Measurements from ENCODE around the gene BIRC7.

The BIRC7 gene

GRCh38 chr20:63235399-63235983 is at the start of gene BIRC7:
TSS of gene BIRC7 (plus strand) at chr20:63235905. CDS start at chr20:63236097, 192 bp downstream.
- no peak for DNase-seq (ENCODE audit: low spot score)

- DNase-seq (ENCODE audit: low spot score) = no peak
Measured at GRCh38 chr20:63186084-63186483, 49.6 kb upstream of the BIRC7 start.

- DNase-seq (ENCODE audit: low spot score) = no peak
Measured at GRCh38 chr20:63186528-63187316, 49.0 kb upstream of the BIRC7 start.

- no peak for DNase-seq (ENCODE audit: low spot score)
Measured at GRCh38 chr20:63187338-63188158, 48.2 kb upstream of the BIRC7 start.

- DNase-seq (ENCODE audit: low spot score) = no peak
Measured at GRCh38 chr20:63188159-63188442, 47.6 kb upstream of the BIRC7 start.

GRCh38 chr20:63188641-63189321 is 46.9 kb upstream of the BIRC7 start:
- no peak for DNase-seq (ENCODE audit: low spot score)

- no peak for DNase-seq (ENCODE audit: low spot score)
Measured at GRCh38 chr20:63189322-63189642, 46.4 kb upstream of the BIRC7 start.

GRCh38 chr20:63189846-63190559 is 45.7 kb upstream of the BIRC7 start:
- DNase-seq (ENCODE audit: low spot score) = no peak

- DNase-seq (ENCODE audit: low spot score) = no peak
Measured at GRCh38 chr20:63190828-63191227, 44.9 kb upstream of the BIRC7 start.

GRCh38 chr20:63191400-63191799 is 44.3 kb upstream of the BIRC7 start:
- DNase-seq (ENCODE audit: low spot score) = no peak

- DNase-seq (ENCODE audit: low spot score) = no peak
Measured at GRCh38 chr20:63192721-63193120, 43.0 kb upstream of the BIRC7 start.

GRCh38 chr20:63194007-63194796 is 41.5 kb upstream of the BIRC7 start:
- DNase-seq (ENCODE audit: low spot score) = no peak

GRCh38 chr20:63194797-63195173 is 40.9 kb upstream of the BIRC7 start:
- no peak for DNase-seq (ENCODE audit: low spot score)

- DNase-seq (ENCODE audit: low spot score) = no peak
Measured at GRCh38 chr20:63196768-63197470, 38.8 kb upstream of the BIRC7 start.

- no peak for DNase-seq (ENCODE audit: low spot score)
Measured at GRCh38 chr20:63198606-63199005, 37.1 kb upstream of the BIRC7 start.

GRCh38 chr20:63202021-63202420 is 33.7 kb upstream of the BIRC7 start:
- no peak for DNase-seq (ENCODE audit: low spot score)

GRCh38 chr20:63202811-63203526 is 32.7 kb upstream of the BIRC7 start:
- no peak for DNase-seq (ENCODE audit: low spot score)

GRCh38 chr20:63204362-63204761 is 31.3 kb upstream of the BIRC7 start:
- no peak for DNase-seq (ENCODE audit: low spot score)

GRCh38 chr20:63205896-63206295 is 29.8 kb upstream of the BIRC7 start:
- no peak for DNase-seq (ENCODE audit: low spot score)

GRCh38 chr20:63206878-63207277 is 28.8 kb upstream of the BIRC7 start:
- no peak for DNase-seq (ENCODE audit: low spot score)
